Measurements from ENCODE around the gene RGS17. TPM values are rescaled to one million over a fixed set of nuclear protein-coding genes. Genes with fewer than 3 reads are reported as not detected.

The RGS17 gene
- total RNA-seq, 3 donors from 2014 or later (not counting 1 experiment from before 2014, with no cell fraction given) = 0.45 to 1.9 (median 0.55) TPM

DNA sequence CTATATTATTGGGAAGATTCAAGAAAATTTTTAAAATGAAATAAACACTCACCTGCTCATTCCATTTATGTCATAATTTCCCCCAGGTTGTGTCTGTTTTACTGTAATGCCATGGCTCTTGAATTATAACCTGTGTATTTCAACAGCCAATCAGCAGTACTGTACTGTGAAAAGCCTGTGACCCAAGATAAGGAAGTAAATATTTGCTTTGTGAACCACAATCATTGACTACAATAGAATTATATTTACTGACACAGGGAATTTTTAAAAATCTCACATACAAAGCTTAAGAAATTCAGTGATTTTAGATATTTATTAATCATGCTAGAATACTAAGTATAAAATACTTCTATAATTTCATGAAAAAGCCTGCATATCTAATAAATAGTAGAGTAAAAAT is 6.0 kb downstream of the RGS17 start:
- Histone ChIP-seq H3K4me3 (ENCODE audit: low read length) (no peak overlapping the region), H3K27ac (ENCODE audit: low read length) (no peak overlapping the region), H3K27me3 (ENCODE audit: control insufficient read depth, insufficient read depth, low read length) (peaks cover 12% of the 10 kb centered on the region), H3K36me3 (ENCODE audit: control insufficient read depth, insufficient read depth, low read length) (no peaks in the 10 kb centered on the region), H3K4me1 (ENCODE audit: control insufficient read depth, insufficient read depth, low read length) (peaks cover 6% of the 10 kb centered on the region), H3K9me3 (ENCODE audit: control insufficient read depth, insufficient read depth, low read length) (no peaks in the 10 kb centered on the region)
- H3K27ac Mint-ChIP-seq = no peak overlapping the region
- peaks cover 15 to 20% of the 10 kb centered on the region in 2 donors for H3K4me1 Mint-ChIP-seq
- ATAC-seq = no peak
- no peak overlapping the region for H3K4me3 Mint-ChIP-seq
- intact Hi-C loops (cut with micrococcal nuclease) = no loop called here
- DNase-seq = no peak
- peaks cover 5% of the 10 kb centered on the region for H3K36me3 Mint-ChIP-seq
- TF ChIP-seq, protein P1, sequence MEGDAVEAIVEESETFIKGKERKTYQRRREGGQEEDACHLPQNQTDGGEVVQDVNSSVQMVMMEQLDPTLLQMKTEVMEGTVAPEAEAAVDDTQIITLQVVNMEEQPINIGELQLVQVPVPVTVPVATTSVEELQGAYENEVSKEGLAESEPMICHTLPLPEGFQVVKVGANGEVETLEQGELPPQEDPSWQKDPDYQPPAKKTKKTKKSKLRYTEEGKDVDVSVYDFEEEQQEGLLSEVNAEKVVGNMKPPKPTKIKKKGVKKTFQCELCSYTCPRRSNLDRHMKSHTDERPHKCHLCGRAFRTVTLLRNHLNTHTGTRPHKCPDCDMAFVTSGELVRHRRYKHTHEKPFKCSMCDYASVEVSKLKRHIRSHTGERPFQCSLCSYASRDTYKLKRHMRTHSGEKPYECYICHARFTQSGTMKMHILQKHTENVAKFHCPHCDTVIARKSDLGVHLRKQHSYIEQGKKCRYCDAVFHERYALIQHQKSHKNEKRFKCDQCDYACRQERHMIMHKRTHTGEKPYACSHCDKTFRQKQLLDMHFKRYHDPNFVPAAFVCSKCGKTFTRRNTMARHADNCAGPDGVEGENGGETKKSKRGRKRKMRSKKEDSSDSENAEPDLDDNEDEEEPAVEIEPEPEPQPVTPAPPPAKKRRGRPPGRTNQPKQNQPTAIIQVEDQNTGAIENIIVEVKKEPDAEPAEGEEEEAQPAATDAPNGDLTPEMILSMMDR (IDR thresholded peaks at IDR 0.05) = no peak
- H3K9me3 Mint-ChIP-seq = no peaks in the 10 kb centered on the region
- peaks cover 27 to 31% of the 10 kb centered on the region in 2 donors for H3K27me3 Mint-ChIP-seq (ENCODE audit: low read depth in 2 of 2)

DNA sequence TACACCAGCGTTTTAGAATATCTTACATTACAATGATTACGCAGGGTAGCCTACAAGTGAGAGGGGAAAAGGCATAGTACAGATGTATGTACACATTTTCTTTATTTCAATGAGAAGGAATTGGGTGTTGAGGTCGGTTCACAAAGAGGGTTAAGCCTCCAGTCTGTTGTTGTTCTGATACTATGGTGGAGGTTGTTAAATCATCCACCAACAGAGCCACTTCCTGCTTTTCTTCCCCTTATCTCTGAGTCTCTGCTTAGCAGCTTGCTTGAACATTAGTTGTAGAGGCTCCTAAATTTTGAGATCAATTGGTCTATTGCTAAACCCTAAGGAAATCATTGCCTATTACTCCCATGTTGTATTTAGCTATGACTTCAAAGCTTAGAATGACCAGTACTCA is 7.3 kb downstream of the RGS17 start:
- H3K9me3 ChIP-seq (ENCODE audit: control insufficient read depth, insufficient read depth, low read length) = no peaks in the 10 kb centered on the region
- no peak overlapping the region for H3K4me3 ChIP-seq (ENCODE audit: low read length)
- ATAC-seq (no peak), DNase-seq (no peak)
- H3K4me1 Mint-ChIP-seq = peaks cover 6 to 9% of the 10 kb centered on the region in 2 donors
- no peaks in the 10 kb centered on the region for H3K4me1 ChIP-seq (ENCODE audit: control insufficient read depth, insufficient read depth, low read length)
- no peaks in the 10 kb centered on the region for H3K36me3 ChIP-seq (ENCODE audit: control insufficient read depth, insufficient read depth, low read length)
- no CpG with 5 or more reads among the region's 3 CpGs for WGBS (ENCODE audit: insufficient coverage)
- peaks cover 7% of the 10 kb centered on the region for H3K27me3 ChIP-seq (ENCODE audit: control insufficient read depth, insufficient read depth, low read length)
- H3K4me3 Mint-ChIP-seq = no peak overlapping the region
- H3K27me3 Mint-ChIP-seq (ENCODE audit: low read depth in 2 of 2) = peaks cover 20 to 22% of the 10 kb centered on the region in 2 donors
- intact Hi-C loops (cut with micrococcal nuclease) = no loop called here
- no peak overlapping the region for H3K27ac ChIP-seq (ENCODE audit: low read length)
- no peak overlapping the region for H3K27ac Mint-ChIP-seq
- H3K9me3 Mint-ChIP-seq = no peaks in the 10 kb centered on the region
- no peaks in the 10 kb centered on the region for H3K36me3 Mint-ChIP-seq
- TF ChIP-seq, protein P1 (IDR thresholded peaks at IDR 0.05) = no peak

DNA sequence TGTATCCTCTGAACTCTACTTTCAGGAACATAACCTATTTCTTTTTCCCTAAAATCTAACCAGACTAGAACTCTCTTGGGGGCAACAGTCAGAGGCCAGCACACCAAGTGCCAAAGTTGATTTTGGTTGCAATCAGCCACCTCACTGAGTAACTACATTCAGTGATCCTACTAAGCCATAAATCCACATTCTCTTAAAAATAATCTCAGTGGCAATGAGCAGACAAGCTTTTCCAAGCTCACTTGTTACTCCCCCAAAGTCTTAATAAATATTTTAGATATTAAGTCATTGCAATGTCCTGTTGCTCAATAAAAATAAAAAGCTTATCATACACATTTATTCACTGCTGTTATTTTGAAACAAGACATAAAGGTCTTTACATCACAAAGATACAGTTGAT is 9.8 kb downstream of the RGS17 start:
- Histone ChIP-seq H3K9me3 (ENCODE audit: control insufficient read depth, insufficient read depth, low read length) (no peaks in the 10 kb centered on the region), H3K4me3 (ENCODE audit: low read length) (no peak overlapping the region), H3K4me1 (ENCODE audit: control insufficient read depth, insufficient read depth, low read length) (no peaks in the 10 kb centered on the region), H3K36me3 (ENCODE audit: control insufficient read depth, insufficient read depth, low read length) (no peaks in the 10 kb centered on the region), H3K27me3 (ENCODE audit: control insufficient read depth, insufficient read depth, low read length) (no peaks in the 10 kb centered on the region), H3K27ac (ENCODE audit: low read length) (no peak overlapping the region)
- Mint-ChIP-seq H3K4me3 (no peak overlapping the region), H3K27ac (no peak overlapping the region), H3K9me3 (no peaks in the 10 kb centered on the region), H3K36me3 (no peaks in the 10 kb centered on the region), H3K27me3 (ENCODE audit: low read depth in 2 of 2) (peaks cover 8 to 13% of the 10 kb centered on the region in 2 donors), H3K4me1 (peaks cover 6 to 9% of the 10 kb centered on the region in 2 donors)
- intact Hi-C loops (cut with micrococcal nuclease) = no loop called here
- DNase-seq (no peak), ATAC-seq (no peak)
- TF ChIP-seq, protein P1 (IDR thresholded peaks at IDR 0.05) = no peak
